GM18505 (cell line): ENCODE data around the gene ECSCR.

Source experiments
- ATAC-seq: cut with Tn5 transposase; IDR thresholded peaks from one replicate; pipeline ENCODE4 v1.9.1; 2021; ENCODE audit not compliant: unreplicated experiment
- POLR2A ChIP-seq: IDR thresholded peaks from 4 replicates; pipeline ENCODE4 v1.6.1; 2011; ENCODE audit warnings: borderline replicate concordance; ENCODE audit not compliant: insufficient read depth, insufficient read length; ENCODE audit errors: extremely low read depth

Gene ECSCR

DNA sequence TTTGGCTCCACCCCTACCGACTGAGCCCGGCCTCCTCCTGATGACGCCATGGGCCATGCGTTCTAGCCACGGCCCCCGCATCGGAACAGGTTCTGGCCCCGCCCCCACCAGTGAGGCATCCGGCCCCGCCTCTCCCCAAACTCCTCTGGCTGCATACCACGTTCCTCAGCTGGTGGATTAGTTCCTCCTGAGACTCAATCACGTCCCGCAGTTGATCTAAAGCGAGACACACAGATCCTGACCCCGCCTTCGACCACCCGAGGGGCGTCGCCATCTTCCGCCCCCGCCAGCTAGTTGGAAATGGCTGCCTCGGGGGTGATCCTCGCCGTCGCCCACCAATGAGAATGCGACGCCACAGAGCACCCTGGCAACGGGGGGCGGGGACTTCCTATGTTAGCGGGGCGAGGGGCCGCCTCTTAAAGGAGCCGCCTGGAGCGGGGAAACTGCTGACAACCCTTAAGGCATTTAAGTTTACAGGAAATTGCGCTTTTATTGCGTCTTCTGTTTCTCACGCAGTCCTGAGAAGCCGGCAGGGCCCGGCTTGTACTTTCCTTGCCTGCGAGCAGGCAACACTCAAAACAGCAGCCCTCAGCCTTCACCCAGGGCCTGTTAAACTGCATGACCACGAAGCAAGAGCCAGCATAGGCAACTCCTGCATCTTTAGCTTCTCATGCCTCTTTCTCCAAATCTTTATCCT lies 58.6 kb downstream of the ECSCR start, which contains the start of gene SPATA24:
Gene SPATA24, minus strand, starts transcription at position 303 of the 697 bp plus-strand sequence. Its CDS starts 29 bp downstream, at position 274.
- no peak for TF ChIP-seq POLR2A
- peak; percentile 81 for ATAC-seq

DNA sequence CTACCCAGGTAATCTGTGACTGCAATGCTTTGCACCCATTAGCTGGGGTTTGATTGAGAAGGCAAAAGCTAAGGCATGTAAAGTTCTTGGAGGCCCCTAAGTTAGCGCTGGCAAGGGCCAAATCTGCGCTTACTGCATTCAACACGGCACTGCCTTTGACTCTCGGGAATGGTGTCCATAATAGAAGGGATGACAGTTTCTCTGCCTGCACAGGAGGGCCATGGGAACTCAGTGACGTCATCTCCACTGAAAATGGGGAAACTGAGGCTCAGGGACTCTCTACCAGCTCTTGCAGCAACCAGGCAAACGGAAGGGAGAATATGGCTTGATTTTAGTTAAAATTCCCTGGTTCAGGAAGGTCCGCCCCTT lies 59.1 kb downstream of the ECSCR start:
- TF ChIP-seq POLR2A: no peak
- no peak for ATAC-seq

GRCh38 chr5:139402561-139403158 lies 59.9 kb downstream of the ECSCR start:
- no peak for ATAC-seq
- TF ChIP-seq POLR2A: no peak

- ATAC-seq: no peak
- no peak for TF ChIP-seq POLR2A
Observed at GRCh38 chr5:139401546-139401945, 61.0 kb downstream of the ECSCR start.

GRCh38 chr5:139399501-139400121 lies 62.9 kb downstream of the ECSCR start:
- ATAC-seq: no peak

More at GRCh38 chr5:139399501-139400121, 62.9 kb downstream of the ECSCR start:
- TF ChIP-seq POLR2A: peak; percentile 49
